Stomach (tissue), 9 donors: ENCODE data around the gene LHFPL2. TPM values are rescaled to one million over a fixed set of nuclear protein-coding genes. Genes with fewer than 3 reads are reported as not detected.

Experiments used
- DNase-seq, 2 donors: peaks; one replicate each; pipeline versions ENCODE4 v3.0.0 to v3.0.0-alpha.2; 2013 to 2019
- H3K27ac ChIP-seq, 5 donors: fragments of 200-600 bp in 4 of 5; sonication (generic) in 4 of 5; one replicate each; pipeline ENCODE4 v1.5.1; 2013 to 2019; ENCODE audit warnings: mild to moderate bottlenecking in 1 of 5, moderate library complexity in 1 of 5
- H3K27me3 ChIP-seq, 3 donors: fragments of 200-600 bp; sonication (generic); one replicate each; pipeline ENCODE4 v1.5.1; 2017 to 2019; ENCODE audit warnings: mixed run types in 1 of 3
- H3K36me3 ChIP-seq, 4 donors: fragments of 200-600 bp; sonication (generic); 1 replicate in 3 of 4; 2 replicates in 1 of 4; pipeline ENCODE4 v1.5.1; 2016 to 2019
- H3K4me1 ChIP-seq, 4 donors: fragments of 200-600 bp; sonication (generic); one replicate each; pipeline ENCODE4 v1.5.1; 2016 to 2019
- H3K4me3 ChIP-seq, 4 donors: fragments of 200-600 bp; sonication (generic) in 3 of 4; one replicate each; pipeline ENCODE4 v1.5.1; 2016 to 2019; ENCODE audit warnings: mild to moderate bottlenecking in 1 of 4
- H3K9me3 ChIP-seq, 4 donors: fragments of 200-600 bp; sonication (generic); one replicate each; pipeline ENCODE4 v1.5.1; 2016 to 2019
- EP300 ChIP-seq: sonication (generic); formaldehyde crosslinking; IDR thresholded peaks from one replicate; pipeline ENCODE4 v1.6.1; 2017; ENCODE audit warnings: antibody characterized with exemption
- POLR2A ChIP-seq, 4 donors: fragments of 450-650 bp; IDR thresholded peaks; one replicate each; pipeline ENCODE4 v1.6.1; 2016; ENCODE audit warnings: antibody characterized with exemption in 4 of 4, control low read depth in 2 of 4, mild to moderate bottlenecking in 1 of 4, moderate library complexity in 1 of 4
- POLR2AphosphoS5 ChIP-seq, 3 donors: sonication (generic); formaldehyde crosslinking; IDR thresholded peaks; one replicate each; pipeline ENCODE4 v1.6.1; 2016; ENCODE audit warnings: antibody characterized with exemption in 3 of 3
- WGBS, 5 donors: extraction: QIAGEN DNeasy Blood & Tissue Kit in 3 of 5; methylation state at CpG; one replicate each; pipeline versions ENCODE4 v1.1.5 to v1.1.7; 2013 to 2018; 5-methylcytosine and 5-hydroxymethylcytosine counted together
- intact Hi-C: fragments of 100-400 bp; cut with DNase I; formaldehyde crosslinking; loops from one replicate; pipeline ENCODE4 v1.15.1; 2023; ENCODE audit warnings: low total_unique reads
- polyA plus RNA-seq, 3 donors: library from polyadenylated mRNA; stranded (reverse); fragments of 200-250 nt; gene quantifications; one replicate each; pipeline ENCODE4 v1.2.3, GENCODE V29; 2013
- total RNA-seq, 5 donors: library from RNA; depleted of rRNA; stranded (reverse); fragments of >200 nt; gene quantifications; one replicate each; pipeline versions ENCODE4 v1.1.0 to v1.2.3, GENCODE V29; 2014 to 2016
- TF ChIP-seq, protein P1 (sequence below), 7 experiments: fragments of 450-650 bp in 4 of 7; fragments of 200-600 bp in 3 of 7; sonication (generic) in 3 of 7; IDR thresholded peaks; one replicate each; pipeline ENCODE4 v1.5.1; 2016 to 2019; ENCODE audit warnings: antibody characterized with exemption in 7 of 7, control low read depth in 2 of 7, mild to moderate bottlenecking in 1 of 7
- donor health status: healthy with polysubstance abuse.
- donor health status: Bipolar disorder and iron deficiency.
- donor health status: healthy.

Gene LHFPL2
- total and polyA plus RNA-seq, 8 donors = 3.7 to 53.6 (median 24.3) TPM

DNA sequence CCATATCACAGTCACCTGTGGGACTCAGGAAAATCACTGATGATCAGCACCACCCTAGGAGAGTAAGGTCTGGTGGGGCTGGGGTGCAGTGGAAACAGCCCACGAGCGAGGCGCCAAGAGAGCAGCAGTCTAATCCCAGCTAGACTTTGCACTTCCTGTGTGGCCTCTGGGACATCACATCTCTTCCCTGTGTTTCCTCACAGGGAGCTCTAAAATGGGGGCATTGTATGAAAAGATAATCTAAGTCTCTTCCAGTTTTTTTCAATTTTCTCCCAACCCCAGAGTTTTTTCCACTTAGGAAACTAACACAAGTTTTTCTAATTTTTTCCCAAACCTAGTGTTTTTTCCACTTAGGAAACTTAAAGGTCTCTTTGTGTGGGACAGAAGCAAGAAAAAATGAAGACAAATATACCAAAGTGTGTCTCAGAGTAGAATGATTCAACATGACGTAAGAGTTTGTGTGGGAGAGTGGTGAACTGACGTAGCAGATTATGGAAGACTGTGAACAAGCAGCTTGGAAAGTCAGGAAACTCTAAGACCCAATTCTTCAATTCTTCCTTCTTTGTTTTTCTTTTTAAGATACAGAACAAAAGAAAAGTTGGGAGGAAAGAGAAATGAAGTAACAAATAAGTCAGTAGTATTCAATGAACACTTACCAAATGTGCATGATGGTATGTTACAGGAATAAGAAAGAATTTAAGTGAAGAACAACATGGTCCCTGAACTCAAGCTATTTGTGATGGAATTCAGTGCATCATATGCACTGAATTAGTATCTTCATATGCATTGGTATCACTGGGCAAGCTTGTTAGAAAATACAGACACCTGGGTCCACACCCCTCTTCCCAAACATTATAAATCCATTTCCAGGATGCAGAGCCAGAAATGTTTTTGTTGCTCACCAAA lies 51.3 kb downstream of the LHFPL2 start:
- Histone ChIP-seq H3K36me3 (no peaks in the 10 kb centered on the region), H3K4me3 (no peak overlapping the region), H3K4me1 (peaks cover 24 to 66% (median 40%) of the 10 kb centered on the region in 4 donors), H3K9me3 (no peaks in the 10 kb centered on the region), H3K27me3 (no peaks in the 10 kb centered on the region), H3K27ac (peak overlapping the region in 3 of 5 donors; percentile 18 to 69 (median 27))
- 79 to 84% (median 81%) methylated on average over 5 of the region's 5 CpGs for WGBS, 5 donors
- TF ChIP-seq EP300 (no peak), POLR2AphosphoS5 (IDR thresholded peaks at IDR 0.05) (no peak), POLR2A (IDR thresholded peaks at IDR 0.05) (no peak)
- TF ChIP-seq, protein P1, sequence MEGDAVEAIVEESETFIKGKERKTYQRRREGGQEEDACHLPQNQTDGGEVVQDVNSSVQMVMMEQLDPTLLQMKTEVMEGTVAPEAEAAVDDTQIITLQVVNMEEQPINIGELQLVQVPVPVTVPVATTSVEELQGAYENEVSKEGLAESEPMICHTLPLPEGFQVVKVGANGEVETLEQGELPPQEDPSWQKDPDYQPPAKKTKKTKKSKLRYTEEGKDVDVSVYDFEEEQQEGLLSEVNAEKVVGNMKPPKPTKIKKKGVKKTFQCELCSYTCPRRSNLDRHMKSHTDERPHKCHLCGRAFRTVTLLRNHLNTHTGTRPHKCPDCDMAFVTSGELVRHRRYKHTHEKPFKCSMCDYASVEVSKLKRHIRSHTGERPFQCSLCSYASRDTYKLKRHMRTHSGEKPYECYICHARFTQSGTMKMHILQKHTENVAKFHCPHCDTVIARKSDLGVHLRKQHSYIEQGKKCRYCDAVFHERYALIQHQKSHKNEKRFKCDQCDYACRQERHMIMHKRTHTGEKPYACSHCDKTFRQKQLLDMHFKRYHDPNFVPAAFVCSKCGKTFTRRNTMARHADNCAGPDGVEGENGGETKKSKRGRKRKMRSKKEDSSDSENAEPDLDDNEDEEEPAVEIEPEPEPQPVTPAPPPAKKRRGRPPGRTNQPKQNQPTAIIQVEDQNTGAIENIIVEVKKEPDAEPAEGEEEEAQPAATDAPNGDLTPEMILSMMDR (IDR thresholded peaks at IDR 0.05) = no peak
- no peak for DNase-seq
- intact Hi-C loops = no loop called here

GRCh38 chr5:78595458-78595921 lies 53.1 kb downstream of the LHFPL2 start:
- no peaks in the 10 kb centered on the region for H3K27me3 ChIP-seq
- H3K4me1 ChIP-seq = peaks cover 25 to 65% (median 37%) of the 10 kb centered on the region in 4 donors
- no peak for DNase-seq
- H3K9me3 ChIP-seq = no peaks in the 10 kb centered on the region
- H3K4me3 ChIP-seq = no peak overlapping the region
- WGBS, 5 donors = 48 to 71% (median 66%) methylated on average over 4 of the region's 4 CpGs
- no peaks in the 10 kb centered on the region for H3K36me3 ChIP-seq
- H3K27ac ChIP-seq = peak overlapping the region; percentile 7 to 76 (median 60)
- intact Hi-C loops = no loop called here
- TF ChIP-seq POLR2AphosphoS5 (IDR thresholded peaks at IDR 0.05) (no peak), POLR2A (IDR thresholded peaks at IDR 0.05) (no peak), EP300 (no peak)
- TF ChIP-seq, protein P1 (IDR thresholded peaks at IDR 0.05) = no peak

GRCh38 chr5:78594610-78595457 lies 53.7 kb downstream of the LHFPL2 start:
- H3K27ac ChIP-seq = peak overlapping the region; percentile 17 to 76 (median 60)
- TF ChIP-seq EP300 = no peak
- TF ChIP-seq POLR2A (IDR thresholded peaks at IDR 0.05) = no peak
- TF ChIP-seq, protein P1 (IDR thresholded peaks at IDR 0.05) = no peak
- peak in 2 of 3 donors; percentile 30 to 85 for TF ChIP-seq POLR2AphosphoS5 (IDR thresholded peaks at IDR 0.05)

DNA sequence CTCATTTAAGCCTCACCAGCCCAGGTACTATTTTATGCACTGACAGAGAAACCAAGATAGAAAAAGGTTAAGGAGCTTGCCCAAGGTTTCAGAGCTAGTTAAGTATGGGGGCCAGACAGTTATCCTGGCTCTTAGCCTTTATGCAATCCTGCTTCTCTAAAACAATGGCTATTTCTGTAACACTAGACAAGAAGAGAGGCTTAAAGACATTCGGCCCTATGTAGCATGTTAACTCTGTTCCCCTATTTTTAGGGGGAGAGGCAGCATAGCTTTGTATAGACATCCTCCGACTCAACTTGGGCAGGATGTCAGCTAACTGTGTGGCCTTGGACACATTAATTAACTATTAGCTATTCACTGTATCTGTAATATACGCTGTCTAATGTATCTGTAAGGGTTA lies 54.6 kb downstream of the LHFPL2 start:
- H3K4me1 ChIP-seq = peaks cover 25 to 60% (median 40%) of the 10 kb centered on the region in 4 donors

More at GRCh38 chr5:78594610-78595457, 53.7 kb downstream of the LHFPL2 start:
- Histone ChIP-seq H3K9me3 (no peaks in the 10 kb centered on the region), H3K4me1 (peaks cover 25 to 60% (median 36%) of the 10 kb centered on the region in 4 donors), H3K4me3 (no peak overlapping the region), H3K27me3 (no peaks in the 10 kb centered on the region), H3K36me3 (no peaks in the 10 kb centered on the region)
- intact Hi-C loops = no loop called here
- peak in 1 of 2 donors; percentile 91 for DNase-seq
- WGBS, 5 donors = 30 to 47% (median 43%) methylated on average over 7 of the region's 7 CpGs

More for the DNA sequence above, 54.6 kb downstream of the LHFPL2 start:
- TF ChIP-seq POLR2AphosphoS5 (IDR thresholded peaks at IDR 0.05) (no peak), EP300 (no peak), POLR2A (IDR thresholded peaks at IDR 0.05) (no peak)
- TF ChIP-seq, protein P1 (IDR thresholded peaks at IDR 0.05) = no peak
- H3K4me3 ChIP-seq = no peak overlapping the region
- H3K9me3 ChIP-seq = no peaks in the 10 kb centered on the region
- H3K36me3 ChIP-seq = no peaks in the 10 kb centered on the region
- H3K27ac ChIP-seq = peak overlapping the region in 3 of 5 donors; percentile 60 to 76 (median 69)
- WGBS, 5 donors = 47 to 67% (median 63%) methylated on average over 3 of the region's 3 CpGs
- intact Hi-C loops = no loop called here
- DNase-seq = no peak
- H3K27me3 ChIP-seq = no peaks in the 10 kb centered on the region
